Measurements from ENCODE around the gene OARD1.

GRCh38 chr6:41014780-41015179, 57.4 kb downstream of the OARD1 start:
- TF ChIP-seq, protein P1, sequence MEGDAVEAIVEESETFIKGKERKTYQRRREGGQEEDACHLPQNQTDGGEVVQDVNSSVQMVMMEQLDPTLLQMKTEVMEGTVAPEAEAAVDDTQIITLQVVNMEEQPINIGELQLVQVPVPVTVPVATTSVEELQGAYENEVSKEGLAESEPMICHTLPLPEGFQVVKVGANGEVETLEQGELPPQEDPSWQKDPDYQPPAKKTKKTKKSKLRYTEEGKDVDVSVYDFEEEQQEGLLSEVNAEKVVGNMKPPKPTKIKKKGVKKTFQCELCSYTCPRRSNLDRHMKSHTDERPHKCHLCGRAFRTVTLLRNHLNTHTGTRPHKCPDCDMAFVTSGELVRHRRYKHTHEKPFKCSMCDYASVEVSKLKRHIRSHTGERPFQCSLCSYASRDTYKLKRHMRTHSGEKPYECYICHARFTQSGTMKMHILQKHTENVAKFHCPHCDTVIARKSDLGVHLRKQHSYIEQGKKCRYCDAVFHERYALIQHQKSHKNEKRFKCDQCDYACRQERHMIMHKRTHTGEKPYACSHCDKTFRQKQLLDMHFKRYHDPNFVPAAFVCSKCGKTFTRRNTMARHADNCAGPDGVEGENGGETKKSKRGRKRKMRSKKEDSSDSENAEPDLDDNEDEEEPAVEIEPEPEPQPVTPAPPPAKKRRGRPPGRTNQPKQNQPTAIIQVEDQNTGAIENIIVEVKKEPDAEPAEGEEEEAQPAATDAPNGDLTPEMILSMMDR (IDR thresholded peaks at IDR 0.05) = no peak
- TF ChIP-seq MXD4 (CRISPR knock-in tag; IDR thresholded peaks at IDR 0.05; ENCODE audit: borderline replicate concordance) (no peak), USF2 (CRISPR knock-in tag; IDR thresholded peaks at IDR 0.05) (no peak)
- TF ChIP-seq, protein P2, sequence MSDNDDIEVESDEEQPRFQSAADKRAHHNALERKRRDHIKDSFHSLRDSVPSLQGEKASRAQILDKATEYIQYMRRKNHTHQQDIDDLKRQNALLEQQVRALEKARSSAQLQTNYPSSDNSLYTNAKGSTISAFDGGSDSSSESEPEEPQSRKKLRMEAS (CRISPR knock-in tag; IDR thresholded peaks at IDR 0.05) = no peak
- TF ChIP-seq, protein P3, sequence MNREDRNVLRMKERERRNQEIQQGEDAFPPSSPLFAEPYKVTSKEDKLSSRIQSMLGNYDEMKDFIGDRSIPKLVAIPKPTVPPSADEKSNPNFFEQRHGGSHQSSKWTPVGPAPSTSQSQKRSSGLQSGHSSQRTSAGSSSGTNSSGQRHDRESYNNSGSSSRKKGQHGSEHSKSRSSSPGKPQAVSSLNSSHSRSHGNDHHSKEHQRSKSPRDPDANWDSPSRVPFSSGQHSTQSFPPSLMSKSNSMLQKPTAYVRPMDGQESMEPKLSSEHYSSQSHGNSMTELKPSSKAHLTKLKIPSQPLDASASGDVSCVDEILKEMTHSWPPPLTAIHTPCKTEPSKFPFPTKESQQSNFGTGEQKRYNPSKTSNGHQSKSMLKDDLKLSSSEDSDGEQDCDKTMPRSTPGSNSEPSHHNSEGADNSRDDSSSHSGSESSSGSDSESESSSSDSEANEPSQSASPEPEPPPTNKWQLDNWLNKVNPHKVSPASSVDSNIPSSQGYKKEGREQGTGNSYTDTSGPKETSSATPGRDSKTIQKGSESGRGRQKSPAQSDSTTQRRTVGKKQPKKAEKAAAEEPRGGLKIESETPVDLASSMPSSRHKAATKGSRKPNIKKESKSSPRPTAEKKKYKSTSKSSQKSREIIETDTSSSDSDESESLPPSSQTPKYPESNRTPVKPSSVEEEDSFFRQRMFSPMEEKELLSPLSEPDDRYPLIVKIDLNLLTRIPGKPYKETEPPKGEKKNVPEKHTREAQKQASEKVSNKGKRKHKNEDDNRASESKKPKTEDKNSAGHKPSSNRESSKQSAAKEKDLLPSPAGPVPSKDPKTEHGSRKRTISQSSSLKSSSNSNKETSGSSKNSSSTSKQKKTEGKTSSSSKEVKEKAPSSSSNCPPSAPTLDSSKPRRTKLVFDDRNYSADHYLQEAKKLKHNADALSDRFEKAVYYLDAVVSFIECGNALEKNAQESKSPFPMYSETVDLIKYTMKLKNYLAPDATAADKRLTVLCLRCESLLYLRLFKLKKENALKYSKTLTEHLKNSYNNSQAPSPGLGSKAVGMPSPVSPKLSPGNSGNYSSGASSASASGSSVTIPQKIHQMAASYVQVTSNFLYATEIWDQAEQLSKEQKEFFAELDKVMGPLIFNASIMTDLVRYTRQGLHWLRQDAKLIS (CRISPR knock-in tag; IDR thresholded peaks at IDR 0.05; ENCODE audit: borderline replicate concordance) = no peak

All from WTC11 (cell line).